GM12878 (cell line): ENCODE data around the gene PPIF.

Source experiments
- CEBPB ChIP-seq, 2 experiments: fragments of 150-350 bp in 1 of 2; IDR thresholded peaks; 2 replicates each; pipeline ENCODE4 v1.6.1; 2012 to 2014; ENCODE audit warnings: low read depth in 2 of 2, low read length in 2 of 2, borderline replicate concordance in 1 of 2, inconsistent platforms in 1 of 2
- ESRRA ChIP-seq: IDR thresholded peaks from 2 replicates; pipeline ENCODE4 v1.6.1; 2012; ENCODE audit warnings: mild to moderate bottlenecking, low read length, improper control_type of control experiment
- GABPA ChIP-seq: IDR thresholded peaks from 2 replicates; pipeline ENCODE4 v1.6.1; 2014; ENCODE audit warnings: antibody characterized with exemption, low read depth, mild to moderate bottlenecking, inconsistent platforms

DNA sequence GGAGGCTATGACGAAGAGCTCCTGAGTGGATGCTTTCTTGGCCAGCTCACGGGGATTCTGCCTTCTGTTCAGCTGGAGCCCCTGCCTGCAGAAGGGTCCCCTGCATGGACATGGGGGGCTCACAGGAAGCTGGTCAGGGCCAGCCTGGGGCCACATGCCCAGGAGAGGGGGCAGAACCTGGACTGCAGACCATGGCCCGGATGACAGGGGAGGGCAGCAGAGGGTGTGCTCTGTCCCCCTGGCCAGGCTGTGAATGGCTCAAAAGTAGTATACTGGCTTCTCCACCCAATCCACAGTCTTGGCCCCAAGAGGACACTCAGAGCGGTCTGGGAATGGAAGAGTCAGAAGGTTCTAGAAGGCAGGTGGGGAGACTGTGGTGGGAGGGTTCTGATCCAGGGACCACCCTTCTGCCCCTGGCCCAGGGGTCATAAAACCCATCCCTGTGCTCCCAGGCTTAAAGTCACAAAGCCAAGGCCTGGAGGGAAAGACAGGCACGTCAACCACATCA, 40.3 kb downstream of the PPIF start:
- TF ChIP-seq ESRRA (no peak), GABPA (no peak), CEBPB (IDR thresholded peaks at IDR 0.05; ENCODE audit: borderline replicate concordance in 1 of 2, low read depth in 2 of 2, low read length in 2 of 2) (no peak)
